Measurements from ENCODE around the gene PLEKHJ1.

PLEKHJ1 gene

DNA sequence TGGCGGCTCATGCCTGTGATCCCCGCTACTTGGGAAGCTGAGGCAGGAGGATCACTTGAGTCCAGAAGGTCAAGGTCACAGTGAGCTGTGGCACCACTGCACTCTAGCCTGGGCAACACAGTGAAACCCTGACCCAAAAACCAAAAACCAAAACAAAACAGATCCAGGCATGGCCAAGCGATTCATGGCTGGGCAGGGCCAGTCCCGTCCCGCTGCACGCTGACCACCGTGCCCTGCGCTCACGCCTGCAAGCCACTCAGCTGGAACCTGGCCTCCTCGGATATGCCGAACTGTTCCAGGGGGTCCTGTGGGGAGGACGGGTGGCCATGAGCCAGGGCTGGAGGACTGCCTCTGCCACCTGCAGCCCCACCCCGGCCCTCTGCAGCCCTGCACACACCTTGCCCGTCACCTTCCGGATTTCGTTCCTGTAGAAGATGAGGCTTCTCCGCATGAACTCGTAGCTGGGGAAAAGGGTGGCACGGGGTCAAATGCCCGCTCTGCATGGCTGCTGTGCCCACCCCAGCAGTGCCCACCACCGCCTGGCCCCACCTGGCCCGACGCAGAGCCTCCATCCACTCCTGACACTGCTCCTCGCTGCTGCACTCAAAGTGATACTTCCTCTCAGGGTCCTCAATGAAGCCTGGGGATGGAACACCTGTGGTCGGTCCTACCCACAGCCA, 2.4 kb downstream of the PLEKHJ1 start:
- no peak for DNase-seq

DNA sequence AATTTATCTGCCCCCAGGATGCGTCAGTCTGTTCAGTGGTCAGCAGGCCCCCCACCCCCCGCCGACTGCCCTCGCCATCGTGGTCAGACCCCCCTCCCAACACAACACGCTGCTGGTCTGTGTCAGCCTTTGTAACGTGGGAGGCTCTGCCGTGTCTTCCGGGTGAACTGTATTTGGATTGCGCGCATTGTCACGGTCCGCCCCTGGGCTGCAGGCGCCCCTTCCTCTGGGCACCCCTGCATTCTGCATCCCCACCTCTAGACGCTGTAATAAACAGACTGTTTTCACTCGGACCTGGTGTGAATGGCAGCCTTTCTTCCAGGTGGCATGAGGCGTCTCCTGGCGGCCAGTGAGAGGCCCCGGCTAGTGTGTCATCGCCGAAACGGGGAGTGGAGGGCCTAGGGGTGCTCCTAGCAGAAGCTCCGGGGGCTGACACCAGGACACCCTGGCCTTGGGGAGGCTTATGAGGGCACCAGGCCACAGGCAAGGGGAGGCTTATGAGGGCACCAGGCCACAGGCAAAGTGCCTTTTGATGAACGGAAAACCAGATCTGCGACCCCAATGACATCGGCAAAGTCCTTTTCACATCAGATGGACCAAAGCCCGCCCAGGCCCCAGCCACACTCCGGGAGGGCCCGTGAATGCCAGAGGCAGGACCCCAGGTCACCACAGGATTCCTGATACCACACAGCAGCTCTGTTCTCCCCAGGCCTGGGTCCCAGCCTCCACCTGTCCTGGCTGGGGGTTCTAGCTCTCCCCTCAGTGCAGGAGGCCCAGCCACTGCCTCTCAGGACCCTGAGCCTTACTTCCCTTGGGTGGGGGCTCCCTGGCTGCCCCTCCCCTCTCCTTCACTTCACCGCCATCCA, 3.6 kb downstream of the PLEKHJ1 start:
- DNase-seq: no peak

DNA sequence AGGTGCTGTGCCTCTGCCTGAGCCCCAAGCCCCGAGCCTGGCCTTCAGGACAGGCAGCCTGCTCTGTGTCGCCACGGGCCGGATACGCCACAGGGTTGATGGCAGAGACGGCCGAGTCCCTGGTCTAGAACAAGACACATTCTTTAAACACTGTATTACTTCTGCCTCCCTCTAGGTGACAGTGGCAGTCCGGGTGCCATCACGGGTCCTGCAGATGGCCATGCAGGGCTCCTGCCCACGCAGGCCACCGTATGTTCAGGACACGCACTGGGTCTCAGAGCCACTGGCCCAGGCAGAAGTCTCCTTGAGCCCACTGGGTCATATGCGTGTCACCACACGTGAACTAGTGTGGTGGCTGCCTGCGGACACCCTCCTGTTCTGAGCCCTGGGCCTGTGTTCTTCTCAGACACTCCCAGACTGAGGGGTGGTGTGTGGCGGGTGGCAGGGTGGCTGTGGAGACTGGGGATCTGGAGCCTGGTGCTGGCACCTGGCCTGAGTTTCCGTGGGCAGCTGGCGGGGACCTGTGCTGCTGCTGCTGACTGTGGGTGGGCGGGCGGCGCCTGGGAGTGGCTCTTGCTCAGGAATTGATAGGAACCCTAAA, 4.4 kb downstream of the PLEKHJ1 start:
- no peak for DNase-seq

DNA sequence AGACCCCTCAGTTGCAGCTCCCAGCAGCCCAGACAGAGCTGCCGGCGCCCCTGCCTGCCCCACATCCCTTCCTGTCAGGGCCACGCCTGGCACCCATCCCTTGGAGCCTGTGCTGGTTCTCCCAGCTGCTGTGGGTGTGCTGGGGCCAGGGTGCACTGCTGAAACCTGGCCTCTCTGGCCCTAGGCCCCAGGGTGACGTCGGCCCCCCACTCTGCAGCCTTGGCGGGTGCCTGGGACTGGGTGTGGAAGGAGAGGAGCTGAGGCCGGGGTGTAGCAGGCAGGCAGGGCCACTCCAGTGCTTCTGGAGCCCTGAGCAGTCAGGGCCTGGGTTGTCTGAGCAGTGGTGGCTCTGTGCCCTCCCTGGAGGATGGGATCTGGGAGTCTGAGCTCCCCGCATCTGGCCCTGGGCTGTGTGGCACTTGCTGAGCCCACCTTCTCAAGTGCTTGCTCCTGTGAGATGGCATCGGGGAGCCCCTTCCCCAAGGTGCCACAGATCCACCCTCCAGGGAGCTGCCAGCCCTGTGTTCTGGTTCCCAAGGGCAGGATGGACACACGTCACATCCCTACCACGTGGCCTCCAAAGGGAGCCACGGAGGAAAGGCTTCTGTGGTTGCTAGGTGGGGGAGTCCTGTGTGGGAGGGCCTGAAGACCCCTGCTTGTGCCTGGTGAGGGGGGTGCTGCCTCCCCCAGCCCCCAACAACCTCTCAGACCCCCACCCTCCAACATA, 5.2 kb downstream of the PLEKHJ1 start:
- no peak for DNase-seq

DNA sequence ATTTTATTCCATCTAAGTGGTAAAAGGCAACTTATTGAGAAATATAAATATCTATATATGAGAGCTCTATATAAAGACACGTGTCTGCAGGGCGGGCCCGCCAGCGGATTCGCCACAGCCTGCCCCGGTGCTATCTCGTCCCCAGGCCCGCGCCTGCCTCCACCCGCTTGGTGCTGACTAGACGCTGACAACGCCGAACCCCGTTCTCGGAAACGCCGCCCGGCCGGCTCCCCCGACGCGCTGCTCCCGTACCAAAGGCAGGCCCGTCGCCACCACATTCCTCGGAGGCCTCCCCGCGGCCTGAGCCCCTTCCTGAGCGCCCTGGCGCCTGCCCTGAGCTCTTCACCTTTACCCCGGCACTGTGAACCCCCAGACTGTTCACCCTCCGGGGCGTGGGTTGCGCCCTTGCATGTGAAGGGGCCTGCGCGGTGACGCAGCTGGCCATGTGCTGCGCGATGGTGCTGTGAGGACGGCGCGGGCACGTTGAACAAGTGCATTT, 6.0 kb downstream of the PLEKHJ1 start:
- DNase-seq: no peak

DNA sequence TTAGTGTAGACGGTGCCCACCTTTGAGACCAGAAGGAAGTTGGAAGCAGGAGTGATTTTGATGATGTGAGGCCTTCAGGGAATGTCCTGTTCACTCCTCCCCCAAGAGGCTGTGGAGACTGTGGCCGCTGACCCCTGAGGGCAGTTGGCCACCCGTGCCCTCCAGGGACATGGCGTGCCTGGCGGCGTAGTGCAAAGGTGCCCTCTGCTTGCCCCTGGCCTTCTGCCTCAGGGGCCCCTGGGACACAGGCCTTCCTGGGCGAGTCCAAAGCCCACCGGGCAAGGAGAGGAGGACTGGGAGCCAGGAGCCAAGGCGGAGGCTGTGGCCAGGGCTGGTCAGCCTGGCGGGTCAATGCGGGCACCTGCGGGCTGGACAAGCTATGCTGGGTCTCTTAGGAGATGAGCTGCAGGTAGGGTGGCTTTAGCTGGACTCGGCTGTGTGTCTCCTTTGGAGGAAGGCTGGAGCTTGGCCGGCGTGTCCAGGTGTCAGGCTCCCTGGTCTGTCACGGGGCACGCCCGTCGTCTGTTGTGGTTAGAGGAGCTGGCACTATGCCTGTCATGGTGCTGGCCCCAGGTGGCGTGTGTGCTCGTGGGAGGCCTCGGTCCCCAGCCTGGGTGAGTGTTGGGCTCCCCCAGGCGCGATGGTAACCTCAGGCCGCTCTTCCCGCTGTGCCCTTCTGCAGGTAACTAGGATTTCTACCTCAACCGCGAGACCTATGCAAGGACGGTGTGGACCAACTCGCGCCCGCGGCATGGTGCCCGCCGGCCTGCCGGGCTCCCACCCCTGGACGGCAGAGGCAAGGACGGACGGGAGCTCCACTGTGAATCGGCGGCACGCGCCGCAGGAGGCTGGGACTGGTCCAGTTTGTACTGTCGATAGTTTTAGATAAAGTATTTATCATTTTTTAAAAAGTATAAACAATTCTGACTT, 6.8 kb downstream of the PLEKHJ1 start:
- no peak for DNase-seq

DNA sequence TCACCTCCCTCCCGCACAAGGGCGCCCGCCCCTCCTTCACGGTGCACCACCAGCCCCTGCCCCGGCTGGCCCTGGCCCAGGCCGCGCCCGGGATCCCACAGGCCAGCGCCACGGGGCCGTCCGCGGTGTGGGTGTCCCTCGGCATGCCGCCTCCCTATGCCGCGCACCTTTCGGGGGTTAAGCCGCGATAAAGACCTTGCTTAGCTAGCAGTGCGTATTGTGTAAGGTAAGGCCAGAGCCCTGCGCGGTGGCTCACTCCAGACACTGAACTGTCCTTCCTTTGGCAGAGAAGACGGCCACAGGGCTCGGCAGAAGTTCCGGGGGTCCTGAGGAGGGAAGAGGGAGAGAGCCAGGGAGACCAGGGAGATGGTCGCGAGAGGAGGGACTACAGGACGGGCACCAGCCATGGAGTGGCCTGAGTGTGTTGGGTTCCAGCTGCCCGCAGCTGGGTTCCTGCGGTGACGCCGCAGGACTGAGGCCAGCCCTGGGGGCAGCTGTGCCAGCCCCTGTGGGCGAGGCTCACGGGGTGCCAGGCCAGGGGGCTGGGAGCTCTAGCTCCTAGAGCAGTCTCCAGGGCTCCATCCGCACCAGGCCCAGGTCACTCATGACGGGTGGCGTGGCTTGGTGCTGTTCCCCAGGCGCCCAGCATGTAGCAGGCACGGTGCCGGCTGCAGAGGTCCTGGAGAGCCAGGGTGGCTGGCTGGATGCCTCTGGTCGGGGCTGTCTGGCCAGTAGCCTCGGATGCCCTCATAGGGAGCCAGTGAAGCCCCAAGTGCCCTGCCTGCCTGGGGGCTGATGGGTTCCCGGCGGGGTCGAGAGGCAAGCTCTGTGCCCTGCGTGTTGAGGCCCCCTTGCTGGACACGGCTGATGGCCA, 7.7 kb downstream of the PLEKHJ1 start:
- DNase-seq: no peak

DNA sequence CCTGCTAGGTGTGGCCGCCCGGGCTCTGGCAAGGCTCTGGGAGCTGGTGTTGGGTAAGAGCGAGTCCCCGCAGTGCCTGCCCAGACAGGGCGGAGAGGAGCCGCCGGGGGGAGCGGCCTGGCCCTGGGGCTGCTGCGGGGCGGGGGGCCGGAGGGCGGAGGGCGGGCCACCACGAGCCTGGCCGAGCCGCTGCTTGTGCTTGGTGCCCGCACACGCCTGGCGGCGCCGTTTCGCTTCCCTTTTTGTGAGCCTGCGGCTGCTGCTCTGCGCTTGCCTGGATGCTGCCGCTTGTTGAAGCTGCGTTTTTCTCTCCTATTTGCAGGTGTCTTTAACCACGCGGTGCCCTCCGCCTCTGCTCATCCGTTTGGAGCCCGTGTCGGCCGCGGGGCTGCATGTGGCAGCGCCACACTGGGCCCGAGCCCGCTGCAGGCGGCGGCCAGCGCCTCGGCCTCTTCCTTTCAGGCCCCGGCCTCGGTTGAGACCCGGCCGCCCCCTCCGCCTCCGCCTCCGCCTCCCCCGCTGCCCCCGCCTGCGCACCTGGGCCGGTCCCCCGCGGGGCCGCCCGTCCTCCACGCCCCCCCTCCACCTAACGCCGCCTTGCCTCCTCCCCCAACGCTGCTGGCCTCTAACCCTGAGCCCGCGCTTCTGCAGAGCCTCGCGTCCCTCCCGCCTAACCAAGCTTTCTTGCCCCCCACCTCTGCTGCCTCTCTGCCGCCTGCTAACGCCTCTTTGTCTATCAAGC, 8.5 kb downstream of the PLEKHJ1 start:
- no peak for DNase-seq

DNA sequence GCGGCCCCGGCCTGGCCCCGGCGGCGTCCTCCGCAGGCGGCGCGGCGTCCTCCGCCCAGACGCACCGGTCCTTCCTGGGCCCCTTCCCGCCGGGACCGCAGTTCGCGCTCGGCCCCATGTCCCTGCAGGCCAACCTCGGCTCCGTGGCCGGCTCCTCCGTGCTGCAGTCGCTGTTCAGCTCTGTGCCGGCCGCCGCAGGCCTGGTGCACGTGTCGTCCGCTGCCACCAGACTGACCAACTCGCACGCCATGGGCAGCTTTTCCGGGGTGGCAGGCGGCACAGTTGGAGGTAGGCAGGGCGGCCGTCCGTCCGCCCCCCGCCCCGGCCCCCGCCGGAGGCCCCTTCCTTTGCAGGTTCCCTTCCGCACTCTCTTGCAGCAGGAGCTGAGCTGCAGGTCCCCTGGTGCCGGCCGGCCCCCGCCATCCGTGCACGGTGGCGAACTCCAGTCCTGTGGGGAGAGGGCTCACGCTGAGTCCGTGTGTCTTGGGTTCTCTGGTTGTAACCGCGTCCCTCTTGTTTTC, 9.2 kb downstream of the PLEKHJ1 start:
- DNase-seq: no peak

DNA sequence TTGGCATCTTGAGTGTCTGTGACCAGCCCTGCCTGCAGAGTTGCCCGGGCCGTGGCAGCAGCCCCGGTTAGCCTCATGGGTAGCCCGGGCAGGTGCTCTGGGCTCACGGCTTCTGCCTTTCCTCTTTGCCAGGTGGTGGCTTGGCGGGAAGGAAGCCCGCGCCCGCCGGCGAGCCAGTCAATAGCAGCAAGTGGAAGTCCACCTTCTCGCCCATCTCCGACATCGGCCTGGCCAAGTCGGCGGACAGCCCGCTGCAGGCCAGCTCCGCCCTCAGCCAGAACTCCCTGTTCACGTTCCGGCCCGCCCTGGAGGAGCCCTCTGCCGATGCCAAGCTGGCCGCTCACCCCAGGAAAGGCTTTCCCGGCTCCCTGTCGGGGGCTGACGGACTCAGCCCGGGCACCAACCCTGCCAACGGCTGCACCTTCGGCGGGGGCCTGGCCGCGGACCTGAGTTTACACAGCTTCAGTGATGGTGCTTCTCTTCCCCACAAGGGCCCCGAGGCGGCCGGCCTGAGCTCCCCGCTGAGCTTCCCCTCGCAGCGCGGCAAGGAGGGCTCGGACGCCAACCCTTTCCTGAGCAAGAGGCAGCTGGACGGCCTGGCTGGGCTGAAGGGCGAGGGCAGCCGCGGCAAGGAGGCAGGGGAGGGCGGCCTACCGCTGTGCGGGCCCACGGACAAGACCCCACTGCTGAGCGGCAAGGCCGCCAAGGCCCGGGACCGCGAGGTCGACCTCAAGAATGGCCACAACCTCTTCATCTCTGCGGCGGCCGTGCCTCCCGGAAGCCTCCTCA, 9.9 kb downstream of the PLEKHJ1 start:
- DNase-seq: no peak

DNA sequence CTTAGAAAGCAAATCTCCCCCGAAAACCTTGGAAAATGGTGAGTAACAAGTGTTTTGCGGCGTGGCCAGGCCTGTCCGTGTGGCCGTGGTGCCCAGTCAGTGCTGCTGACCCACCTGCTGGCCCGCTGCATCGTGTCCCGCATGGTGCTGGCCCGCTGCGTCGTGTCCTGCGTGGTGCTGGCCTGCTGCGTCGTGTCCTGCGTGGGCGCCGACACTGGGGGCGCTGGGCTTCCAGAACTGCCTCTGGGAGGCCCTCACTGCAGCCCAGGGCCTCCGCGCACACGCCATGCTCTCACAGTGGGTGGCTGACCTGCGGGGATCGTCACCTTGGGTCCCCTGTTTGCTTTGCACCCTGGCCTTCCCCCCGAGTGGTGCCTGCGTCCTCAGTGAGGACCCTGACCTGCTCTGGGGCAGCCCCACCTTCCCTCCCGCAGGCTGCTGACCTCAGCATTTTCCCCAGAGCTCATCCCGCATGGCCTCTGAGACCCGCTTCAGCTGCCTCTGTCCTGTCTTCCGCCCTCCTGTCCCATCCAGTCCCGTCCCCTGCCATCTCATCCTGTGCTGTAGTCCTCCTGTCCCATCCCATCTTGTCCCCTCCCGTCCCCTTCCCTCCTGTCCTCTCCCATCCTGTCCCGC, 10.6 kb downstream of the PLEKHJ1 start:
- DNase-seq: no peak

DNA sequence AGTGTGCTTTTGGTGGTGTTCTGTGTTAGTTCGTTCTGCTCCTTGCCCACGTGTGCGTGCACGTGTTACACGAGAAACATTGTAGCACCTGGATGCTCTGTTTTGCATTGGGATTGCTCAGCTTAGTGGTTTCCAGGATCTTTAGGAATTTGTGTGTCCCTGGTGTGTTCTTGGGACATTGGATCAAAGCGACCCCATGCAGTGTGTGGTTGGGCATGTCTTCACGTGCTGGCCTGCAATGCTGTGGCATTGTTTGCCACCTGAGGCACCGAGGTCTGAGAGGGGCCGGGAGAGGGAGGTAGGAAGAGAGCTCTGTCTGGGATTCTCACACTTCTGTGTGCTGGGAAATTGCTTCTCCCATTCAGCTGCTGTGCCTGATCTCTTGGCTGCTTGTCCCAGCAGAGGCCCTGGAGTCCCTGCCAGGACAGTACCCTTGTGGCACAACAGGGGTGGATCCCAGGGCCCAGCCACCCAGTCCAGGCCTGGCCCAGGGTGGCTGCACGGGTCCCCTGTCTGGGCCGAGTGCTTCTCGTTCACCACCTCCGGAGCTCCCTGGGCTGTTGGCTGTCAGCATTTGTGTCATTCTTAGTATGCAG, 11.3 kb downstream of the PLEKHJ1 start:
- DNase-seq: no peak

DNA sequence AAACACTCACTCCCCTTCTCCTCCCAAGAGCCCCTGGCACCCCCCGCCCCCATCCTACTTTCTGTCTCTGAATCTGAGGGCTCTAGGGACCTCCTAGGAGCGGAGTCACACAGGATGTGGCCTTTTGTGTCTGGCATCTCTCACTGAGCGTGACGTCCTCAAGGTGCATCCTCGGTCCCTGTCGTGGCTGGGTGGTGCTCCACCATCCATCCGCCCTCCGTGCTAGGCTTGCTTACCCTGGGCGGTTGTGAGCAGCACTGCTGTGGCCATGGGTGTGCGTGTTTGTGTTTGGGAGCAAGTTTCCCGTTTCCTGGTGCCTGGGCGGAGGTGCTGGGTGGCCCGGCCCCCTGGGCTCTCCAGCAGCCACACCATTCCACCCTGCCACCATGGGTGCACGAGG, 12.2 kb downstream of the PLEKHJ1 start:
- no peak for DNase-seq

DNA sequence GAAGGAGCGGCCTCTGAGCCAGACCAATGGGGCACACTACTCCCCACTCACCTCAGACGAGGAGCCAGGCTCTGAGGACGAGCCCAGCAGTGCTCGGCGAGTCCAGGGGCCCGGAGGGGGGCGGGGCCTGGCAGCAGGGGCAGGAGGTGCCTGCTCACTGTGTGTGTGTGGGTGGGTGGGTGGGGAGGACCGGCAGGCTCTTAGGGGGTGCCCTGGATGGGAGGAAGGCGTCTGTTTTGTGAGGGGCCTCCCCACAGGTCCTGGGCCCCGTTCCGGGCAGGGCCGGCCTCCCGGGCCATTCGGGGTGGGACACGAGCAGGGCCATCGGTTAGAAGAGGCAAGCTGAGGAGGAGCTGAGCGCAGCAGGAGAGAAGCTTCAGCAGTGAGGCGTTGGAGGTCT, 12.7 kb downstream of the PLEKHJ1 start:
- DNase-seq: no peak

DNA sequence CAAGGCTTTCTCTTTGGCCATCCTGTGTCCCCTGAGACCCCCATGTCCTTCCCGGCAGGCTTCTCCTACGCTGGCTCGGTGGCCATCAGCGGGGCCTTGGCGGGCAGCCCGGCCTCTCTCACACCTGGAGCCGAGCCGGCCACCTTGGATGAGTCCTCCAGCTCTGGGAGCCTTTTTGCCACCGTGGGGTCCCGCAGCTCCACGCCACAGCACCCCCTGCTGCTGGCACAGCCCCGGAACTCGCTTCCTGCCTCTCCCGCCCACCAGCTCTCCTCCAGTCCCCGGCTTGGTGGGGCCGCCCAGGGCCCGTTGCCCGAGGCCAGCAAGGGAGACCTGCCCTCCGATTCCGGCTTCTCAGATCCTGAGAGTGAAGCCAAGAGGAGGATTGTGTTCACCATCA, 14.2 kb downstream of the PLEKHJ1 start:
- no peak for DNase-seq

DNA sequence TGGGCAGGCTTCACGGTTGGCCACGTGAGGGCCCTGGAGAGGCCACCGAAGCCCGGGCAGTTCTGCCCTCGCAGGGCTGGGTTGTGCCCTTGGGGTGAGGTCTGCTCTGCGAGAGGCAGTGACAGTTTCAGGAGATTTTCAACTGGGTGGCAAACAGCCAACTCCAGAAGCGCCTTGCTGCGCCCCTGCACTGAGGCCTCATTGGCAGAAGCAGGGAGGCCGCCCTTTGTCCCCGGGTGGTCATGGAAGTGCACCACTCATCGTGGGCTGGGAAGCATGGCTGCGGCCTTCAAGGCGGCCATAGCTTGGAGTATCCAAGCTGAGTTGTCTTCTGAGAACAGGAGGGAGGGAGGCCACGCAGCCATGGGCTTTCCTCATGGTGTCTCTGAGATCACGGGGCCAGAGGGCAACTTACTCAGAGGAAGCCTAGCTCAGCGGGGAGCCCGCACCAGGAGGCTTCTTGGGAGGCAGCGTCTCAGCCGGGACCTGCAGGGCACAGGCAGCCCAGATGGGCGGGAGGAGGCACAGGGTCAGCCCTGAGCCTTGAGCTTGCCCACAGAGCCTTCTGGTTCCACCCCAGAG, 14.8 kb downstream of the PLEKHJ1 start:
- DNase-seq: no peak

DNA sequence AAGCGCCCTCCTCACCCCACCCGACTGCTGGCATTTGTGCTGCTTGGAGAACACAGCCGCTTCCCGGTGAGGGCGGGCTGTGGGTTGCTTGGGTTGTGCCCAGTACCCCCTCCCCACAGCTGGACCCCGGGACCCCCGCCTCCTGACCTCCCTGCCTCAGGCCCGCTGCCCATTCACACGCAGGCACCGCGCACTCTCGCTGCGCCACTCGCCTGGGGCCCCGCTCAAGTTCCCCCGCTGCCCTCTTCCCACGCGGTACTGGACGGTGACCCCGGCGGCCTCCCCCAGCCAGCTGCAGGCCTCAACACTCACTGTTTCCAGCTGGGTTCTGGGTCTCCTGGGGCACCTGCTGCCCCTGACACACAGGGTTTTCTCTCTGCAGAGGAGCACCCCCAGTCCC, 16.4 kb downstream of the PLEKHJ1 start:
- DNase-seq: no peak

DNA sequence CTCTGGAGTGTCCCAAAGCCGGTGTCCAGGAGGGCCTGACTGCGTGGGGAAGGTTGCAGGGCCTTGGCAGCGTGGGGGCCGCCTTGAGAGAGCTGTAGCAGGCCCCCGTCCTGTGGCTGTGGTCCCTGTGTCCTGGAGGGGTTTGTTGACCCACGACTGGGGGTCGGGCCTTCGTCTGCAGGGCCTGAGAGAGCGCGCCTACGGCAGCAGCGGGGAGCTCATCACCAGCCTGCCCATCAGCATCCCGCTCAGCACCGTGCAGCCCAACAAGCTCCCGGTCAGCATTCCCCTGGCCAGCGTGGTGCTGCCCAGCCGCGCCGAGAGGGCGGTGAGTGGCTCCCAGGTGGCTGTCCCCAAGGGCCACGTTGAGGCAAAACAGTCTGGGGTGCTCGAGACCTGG, 18.5 kb downstream of the PLEKHJ1 start:
- DNase-seq: no peak

All from stimulated activated CD4-positive, alpha-beta T cell treated with anti-CD3 and anti-CD28 coated beads, Interleukin-4, amount 100 ng/mL, for 1 hour (primary cell).